K562 treated with DMSO at 1 percent for 12 hours (cell line): ENCODE measurements around the gene RAD9A. TPM values are rescaled to one million over a fixed set of nuclear protein-coding genes. Genes with fewer than 3 reads are reported as not detected.

ENCODE experiments used
- total RNA-seq: library from RNA; unstranded; fragments of 300-600 nt; gene quantifications from 2 replicates; pipeline ENCODE4 v1.2.3, GENCODE V29; 2022; ENCODE audit not compliant: insufficient read depth

Gene RAD9A
- 33.4 and 59.3 TPM in 2 replicates for total RNA-seq

GRCh38 chr11:67391304-67392182 lies at the start of gene RAD9A:
Gene RAD9A (plus strand): TSS chr11:67391986. CDS start chr11:67392045, 59 bp downstream.

GRCh38 chr11:67353317-67354074 lies 38.3 kb upstream of the RAD9A start, which contains the start of gene POLD4:
Gene POLD4 (minus strand): TSS chr11:67353546. CDS start chr11:67353399, 147 bp downstream.

GRCh38 chr11:67372993-67373647 lies 18.7 kb upstream of the RAD9A start, which contains the start of gene CLCF1:
Gene CLCF1 (minus strand): TSS chr11:67373598. CDS start chr11:67373539, 59 bp downstream.

GRCh38 chr11:67401495-67402191 lies 9.9 kb downstream of the RAD9A start, which contains the start of gene PPP1CA:
Gene PPP1CA (minus strand): TSS chr11:67401858. CDS start chr11:67401782, 76 bp downstream.

GRCh38 chr11:67415501-67416304 lies 23.9 kb downstream of the RAD9A start, which contains the start of gene CARNS1:
Gene CARNS1 (plus strand): TSS chr11:67415678. CDS start chr11:67416200, 522 bp downstream.

GRCh38 chr11:67428052-67429001 lies 36.5 kb downstream of the RAD9A start, which contains the start of gene RPS6KB2:
Gene RPS6KB2 (plus strand): TSS chr11:67428494. CDS start chr11:67428546, 52 bp downstream.

GRCh38 chr11:67437082-67437808 lies 45.5 kb downstream of the RAD9A start, which contains the start of gene PTPRCAP:
Gene PTPRCAP (minus strand): TSS chr11:67437682. CDS start chr11:67437619, 63 bp downstream.

Other genes starting within 250 kb of the RAD9A start
- gene GRK2, start 125.5 kb upstream of the RAD9A start, total RNA-seq, result 127 and 167 TPM in 2 replicates
- gene ANKRD13D, start 102.7 kb upstream of the RAD9A start, total RNA-seq, result 53.9 and 69.9 TPM in 2 replicates
- gene SSH3, start 88.5 kb upstream of the RAD9A start, total RNA-seq, result 2.9 and 3.3 TPM in 2 replicates
- 95.5 and 130 TPM in 2 replicates for gene POLD4, start 38.4 kb upstream of the RAD9A start, total RNA-seq
- gene CLCF1, start 18.4 kb upstream of the RAD9A start, total RNA-seq, result 2.8 and 4.5 TPM in 2 replicates
- 313 and 351 TPM in 2 replicates for gene PPP1CA, start 9.9 kb downstream of the RAD9A start, total RNA-seq
- 0.62 TPM in 1 of 2 replicates, not detected in the other for gene TBC1D10C, start 12.1 kb downstream of the RAD9A start, total RNA-seq
- gene CARNS1, start 23.7 kb downstream of the RAD9A start, total RNA-seq, result not detected in 2 replicates
- 81.1 and 94.7 TPM in 2 replicates for gene RPS6KB2, start 36.5 kb downstream of the RAD9A start, total RNA-seq
- 1.8 and 4.2 TPM in 2 replicates for gene PTPRCAP, start 45.7 kb downstream of the RAD9A start, total RNA-seq
- gene CORO1B, start 51.5 kb downstream of the RAD9A start, total RNA-seq, result 180 and 198 TPM in 2 replicates
- gene GPR152, start 60.7 kb downstream of the RAD9A start, total RNA-seq, result not detected in 2 replicates
- gene CABP4, start 63.4 kb downstream of the RAD9A start, total RNA-seq, result not detected in 2 replicates
- gene TMEM134, start 77.3 kb downstream of the RAD9A start, total RNA-seq, result 21.4 and 32.1 TPM in 2 replicates
- gene AIP, start 91.0 kb downstream of the RAD9A start, total RNA-seq, result 86.6 and 130 TPM in 2 replicates
- 28.6 and 34.2 TPM in 2 replicates for gene PITPNM1, start 113.4 kb downstream of the RAD9A start, total RNA-seq
- gene CDK2AP2, start 116.2 kb downstream of the RAD9A start, total RNA-seq, result 103 and 111 TPM in 2 replicates
- gene CABP2, start 131.5 kb downstream of the RAD9A start, total RNA-seq, result not detected in 2 replicates
- 1,909 and 2,597 TPM in 2 replicates for gene GSTP1, start 191.8 kb downstream of the RAD9A start, total RNA-seq
- 208 and 271 TPM in 2 replicates for gene NDUFV1, start 214.9 kb downstream of the RAD9A start, total RNA-seq
- gene NUDT8, start 238.0 kb downstream of the RAD9A start, total RNA-seq, result 18.2 and 22.5 TPM in 2 replicates
- gene TBX10, start 247.8 kb downstream of the RAD9A start, total RNA-seq, result not detected in 2 replicates